HepG2 (cell line): ENCODE measurements around the gene ACADSB. TPM values are rescaled to one million over a fixed set of nuclear protein-coding genes. Genes with fewer than 3 reads are reported as not detected.

ENCODE experiments used
- ATAC-seq: fragments of 200-7000 bp; cut with Tn5 transposase; 3 replicates; pipeline ENCODE4 v1.9.1; 2020; ENCODE audit warnings: mild to moderate bottlenecking, moderate library complexity
- BruUV-seq: library from RNA; stranded (reverse); fragments of 400-500 nt; replicated peaks from 2 replicates; lab custom pipeline; 2021; lab: Mats Ljungman, UMichigan
- CTCF ChIA-PET: fragments of 300-600 bp; formaldehyde crosslinking; extraction: SDS; loops from one replicate; lab custom pipeline; 2021; ENCODE audit warnings: low total read pairs, inconsistent platforms, low intra/inter-chr PET ratio; lab: Yijun Ruan, JAX
- POLR2A ChIA-PET: fragments of 350-600 bp; sonication (Branson Sonifier 250); formaldehyde crosslinking; loops from one replicate; lab custom pipeline; 2020; ENCODE audit warnings: antibody characterized with exemption, inconsistent platforms; lab: Yijun Ruan, JAX
- DNase-seq: peaks from one replicate; pipeline ENCODE4 v3.0.0-alpha.2; 2015; ENCODE audit warnings: low spot score
- FAIRE-seq: peaks from 3 replicates; lab custom pipeline; 2011; peaks lifted over from hg19 to GRCh38; lab: Jason Lieb, UNC
- H2AFZ ChIP-seq: one replicate; pipeline ENCODE4 v1.6.1; 2011; ENCODE audit warnings: low read length, inconsistent platforms
- H3K27ac ChIP-seq: fragments of 300-600 bp; 3 replicates; pipeline ENCODE4 v1.8.0; 2011; ENCODE audit warnings: mixed run types, mild to moderate bottlenecking, mixed read lengths, low read length, inconsistent platforms; ENCODE audit not compliant: insufficient read depth; ENCODE audit errors: extremely low read length
- H3K27me3 ChIP-seq, 2 experiments: fragments of 200-600 bp in 1 of 2; 2 replicates in 1 of 2; 3 replicates in 1 of 2; pipeline versions ENCODE4 v1.6.0 to v1.8.0; 2011; ENCODE audit warnings: low read length in 2 of 2, mild to moderate bottlenecking in 2 of 2, moderate library complexity in 2 of 2, inconsistent platforms in 1 of 2; ENCODE audit not compliant: insufficient read depth in 2 of 2, control insufficient read depth in 1 of 2
- H3K36me3 ChIP-seq, 2 experiments: fragments of 200-600 bp in 1 of 2; replicated peaks in 1 of 2; 2 replicates in 1 of 2; 3 replicates in 1 of 2; pipeline versions ENCODE4 v1.5.1 to v1.8.0; 2011; ENCODE audit warnings: low read length in 2 of 2, inconsistent platforms in 1 of 2; ENCODE audit not compliant: insufficient read depth in 2 of 2, control insufficient read depth in 1 of 2
- H3K4me1 ChIP-seq: 2 replicates; pipeline ENCODE4 v1.5.1; 2012; ENCODE audit warnings: low read length, inconsistent platforms; ENCODE audit not compliant: insufficient read depth
- H3K4me2 ChIP-seq: 2 replicates; pipeline ENCODE4 v1.6.0; 2011; ENCODE audit warnings: low read depth, low read length, inconsistent platforms
- H3K4me3 ChIP-seq, 3 experiments: fragments of 200-600 bp in 1 of 3; sonication (generic), shearing (Covaris generic) in 1 of 3; replicated peaks in 1 of 3; 2 replicates each; pipeline ENCODE4 v1.5.1; 2011 to 2016; ENCODE audit warnings: low read length in 3 of 3, inconsistent platforms in 2 of 3, low read depth in 2 of 3, mild to moderate bottlenecking in 2 of 3, control low read depth in 1 of 3, mixed read lengths in 1 of 3; ENCODE audit not compliant: insufficient read depth in 1 of 3
- H3K79me2 ChIP-seq: one replicate; pipeline ENCODE4 v1.6.1; 2011; ENCODE audit warnings: low read length, inconsistent platforms; ENCODE audit not compliant: insufficient read depth
- H3K9ac ChIP-seq: 2 replicates; pipeline ENCODE4 v1.6.0; 2011; ENCODE audit warnings: mild to moderate bottlenecking, low read depth, low read length, inconsistent platforms; ENCODE audit not compliant: insufficient read depth
- H3K9me3 ChIP-seq: 2 replicates; pipeline ENCODE4 v1.5.1; 2012; ENCODE audit warnings: mild to moderate bottlenecking, low read length
- H4K20me1 ChIP-seq: 2 replicates; pipeline ENCODE4 v1.6.0; 2011; ENCODE audit warnings: inconsistent platforms, mild to moderate bottlenecking, low read length, moderate library complexity; ENCODE audit not compliant: insufficient read depth
- EHMT2 ChIP-seq: fragments of 200-600 bp; sonication (generic); IDR thresholded peaks from 2 replicates; pipeline ENCODE4 v1.7.0; 2017; ENCODE audit warnings: antibody characterized with exemption, low read depth, low read length, borderline replicate concordance
- ELK4 ChIP-seq: sonication (generic); formaldehyde crosslinking; IDR thresholded peaks from 2 replicates; pipeline ENCODE4 v1.9.0; 2021; ENCODE audit warnings: missing genetic modification reagents, borderline replicate concordance
- GZF1 ChIP-seq: sonication (generic); formaldehyde crosslinking; IDR thresholded peaks from 2 replicates; pipeline ENCODE4 v1.5.1; 2020; ENCODE audit warnings: mild to moderate bottlenecking, missing genetic modification reagents
- HMG20B ChIP-seq: conservative IDR thresholded peaks from 2 replicates; pipeline ENCODE4 v1.6.1; 2016; ENCODE audit warnings: missing genetic modification reagents, missing compliant biosample characterization
- NFATC3 ChIP-seq: sonication (generic); formaldehyde crosslinking; IDR thresholded peaks from 2 replicates; pipeline ENCODE4 v1.5.1; 2020; ENCODE audit warnings: mild to moderate bottlenecking, missing genetic modification reagents
- NFIC ChIP-seq: IDR thresholded peaks from 2 replicates; pipeline ENCODE4 v1.6.1; 2012; ENCODE audit warnings: mild to moderate bottlenecking, low read length, inconsistent platforms
- PHB2 ChIP-seq: fragments of 450-650 bp; IDR thresholded peaks from 2 replicates; pipeline ENCODE4 v1.6.1; 2018; ENCODE audit not compliant: partially characterized antibody
- PRDM4 ChIP-seq: sonication (generic); formaldehyde crosslinking; IDR thresholded peaks from 2 replicates; pipeline ENCODE4 v1.9.0; 2021; ENCODE audit warnings: missing genetic modification reagents, borderline replicate concordance
- SIN3A ChIP-seq: IDR thresholded peaks from 2 replicates; pipeline ENCODE4 v1.6.1; 2011; ENCODE audit warnings: low read depth, mild to moderate bottlenecking, control low read depth, low read length, borderline replicate concordance
- TAF15 ChIP-seq: fragments of 200-400 bp; formaldehyde crosslinking; IDR thresholded peaks from one replicate; pipeline ENCODE4 v1.6.1; 2018; ENCODE audit warnings: mild to moderate bottlenecking, low read depth, low read length; ENCODE audit not compliant: poor library complexity, severe bottlenecking
- U2AF1 ChIP-seq: fragments of 200-400 bp; formaldehyde crosslinking; optimal IDR thresholded peaks from 2 replicates; pipeline ENCODE3; 2017; ENCODE audit warnings: mild to moderate bottlenecking, low read depth, low read length
- ZBTB26 ChIP-seq: IDR thresholded peaks from 2 replicates; pipeline ENCODE4 v1.6.1; 2016; ENCODE audit warnings: missing compliant biosample characterization, missing genetic modification reagents, borderline replicate concordance
- ZMAT3 ChIP-seq: sonication (generic); formaldehyde crosslinking; conservative IDR thresholded peaks from 2 replicates; pipeline ENCODE4 v1.7.0; 2021; ENCODE audit warnings: missing genetic modification reagents
- ZNF441 ChIP-seq: sonication (generic); formaldehyde crosslinking; IDR thresholded peaks from 2 replicates; pipeline ENCODE4 v1.7.0; 2021; ENCODE audit warnings: missing genetic modification reagents, borderline replicate concordance
- ZNF496 ChIP-seq: sonication (generic); formaldehyde crosslinking; IDR thresholded peaks from 2 replicates; pipeline ENCODE4 v1.8.1; 2023; ENCODE audit warnings: mild to moderate bottlenecking, moderate library complexity, missing genetic modification reagents; ENCODE audit not compliant: insufficient replicate concordance
- ZNF619 ChIP-seq: sonication (generic); formaldehyde crosslinking; IDR thresholded peaks from 2 replicates; pipeline ENCODE4 v1.4.0; 2020; ENCODE audit warnings: mild to moderate bottlenecking, missing genetic modification reagents
- ZNF891 ChIP-seq: sonication (generic); formaldehyde crosslinking; IDR thresholded peaks from 2 replicates; pipeline ENCODE4 v1.5.0; 2020; ENCODE audit warnings: mild to moderate bottlenecking, missing genetic modification reagents
- ZSCAN12 ChIP-seq: sonication (generic); formaldehyde crosslinking; IDR thresholded peaks from 2 replicates; pipeline ENCODE4 v1.9.0; 2021; ENCODE audit warnings: mild to moderate bottlenecking, missing genetic modification reagents
- WGBS: methylation state at CpG from one replicate; pipeline ENCODE4 v1.1.6; 2017; ENCODE audit warnings: low lambda C conversion rate; 5-methylcytosine and 5-hydroxymethylcytosine counted together
- in situ Hi-C: cut with HindIII; loops from 2 replicates; pipeline ENCODE4 v1.10.0; 2017; ENCODE audit warnings: low pct_unique_long_range_greater_than_20kb; ENCODE audit not compliant: extremely low pct_ligation_motif_present
- intact Hi-C: fragments of 100-400 bp; cut with micrococcal nuclease; formaldehyde crosslinking; loops from one replicate; pipeline ENCODE4 v1.10.0; 2022; ENCODE audit not compliant: unreplicated experiment
- polyA plus RNA-seq, 8 experiments: library from polyadenylated mRNA; depleted of rRNA in 3 of 8; stranded (reverse) in 7 of 8; unstranded in 1 of 8; fragments of >200 nt; fragmentation: Illumina TruSeq in 4 of 8; extraction: Trizol in 4 of 8; gene quantifications; 2 replicates each; pipeline versions ENCODE4 v1.2.1 to v1.2.3, GENCODE V29; 2011 to 2016; ENCODE audit warnings: low read depth in 4 of 8, missing spikeins in 1 of 8, mixed read lengths in 1 of 8; ENCODE audit not compliant: insufficient read depth in 1 of 8
- total RNA-seq, 5 experiments: library from RNA; depleted of rRNA; stranded (reverse); fragments of >200 nt; fragmentation: Illumina TruSeq; extraction: Trizol; gene quantifications; 2 replicates each; pipeline ENCODE4 v1.2.3, GENCODE V29; 2016; ENCODE audit warnings: low read depth in 1 of 5

ACADSB gene
- total and polyA plus RNA-seq, 2 of the 13 experiments (the other 11 are each of a cell fraction or from before 2014, with no cell fraction given), result 80.0 to 87.6 TPM

DNA sequence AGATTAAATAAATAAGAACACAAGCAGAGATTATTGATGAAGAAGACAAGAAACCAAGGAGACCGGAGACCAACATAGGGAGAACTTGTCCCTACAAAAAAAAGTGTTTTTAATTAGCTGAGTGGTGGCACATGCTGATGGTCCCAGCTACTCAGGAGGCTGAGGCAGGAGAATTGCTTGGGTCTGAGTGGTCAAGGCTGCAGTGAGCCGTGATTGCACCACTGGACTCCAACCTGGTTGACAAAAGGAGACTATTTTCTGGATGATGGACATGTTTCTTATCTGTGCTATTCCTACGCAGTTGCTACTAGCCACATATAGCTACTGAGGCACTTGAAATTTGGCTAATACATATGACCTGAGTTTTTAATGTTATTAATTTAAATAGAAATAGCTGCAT is 9.9 kb upstream of the ACADSB start:
- in situ Hi-C loops (no loop called here), intact Hi-C loops (no loop called here)
- FAIRE-seq (no peak), DNase-seq (no peak), ATAC-seq (no peak)
- WGBS, result 96% methylated on average over 3 of the region's 3 CpGs
- Histone ChIP-seq H4K20me1 (peaks cover 21% of the 10 kb centered on the region), H3K27me3 (no peaks in the 10 kb centered on the region), H3K4me1 (peaks cover 17% of the 10 kb centered on the region), H3K79me2 (peaks cover 49% of the 10 kb centered on the region), H3K4me3 (no peak overlapping the region), H3K36me3 (peaks cover 16 to 45% of the 10 kb centered on the region in 2 experiments), H3K4me2 (no peak overlapping the region), H2AFZ (no peak overlapping the region), H3K27ac (no peak overlapping the region), H3K9ac (no peak overlapping the region), H3K9me3 (no peaks in the 10 kb centered on the region)
- no TSS peak for BruUV-seq
- TF ChIP-seq GZF1, result no peak
- TF ChIP-seq U2AF1, result no peak
- TF ChIP-seq ZNF891 (CRISPR knock-in tag), result no peak
- TF ChIP-seq HMG20B, result no peak
- TF ChIP-seq SIN3A, result no peak
- no peak for TF ChIP-seq EHMT2
- TF ChIP-seq ZMAT3 (CRISPR knock-in tag), result no peak
- TF ChIP-seq ELK4, result no peak
- TF ChIP-seq NFIC, result no peak
- no peak for TF ChIP-seq PHB2
- TF ChIP-seq PRDM4 (CRISPR knock-in tag), result no peak
- TF ChIP-seq ZBTB26 (CRISPR knock-in tag), result no peak
- no peak for TF ChIP-seq ZNF619 (CRISPR knock-in tag)
- no peak for TF ChIP-seq NFATC3 (CRISPR knock-in tag)
- no peak for TF ChIP-seq TAF15
- no peak for TF ChIP-seq ZSCAN12
- TF ChIP-seq ZNF441 (CRISPR knock-in tag), result no peak
- TF ChIP-seq ZNF496 (CRISPR knock-in tag), result no peak
- CTCF ChIA-PET, result no interaction called here
- POLR2A ChIA-PET, result interaction anchor here (2.2 kb wide), 1 partner anchor 9 kb away, joined by 9 read pairs; no protein-coding TSS in a partner anchor
